Stomach (tissue), 4 donors: ENCODE data around the gene PTPRG.

Experiments
- CTCF ChIP-seq, 7 experiments: fragments of 450-650 bp in 4 of 7; fragments of 200-600 bp in 3 of 7; sonication (generic) in 3 of 7; IDR thresholded peaks; one replicate each; pipeline ENCODE4 v1.5.1; 2016 to 2019; ENCODE audit warnings: antibody characterized with exemption in 7 of 7, control low read depth in 2 of 7, mild to moderate bottlenecking in 1 of 7
- POLR2A ChIP-seq, 4 donors: fragments of 450-650 bp; IDR thresholded peaks; one replicate each; pipeline ENCODE4 v1.6.1; 2016; ENCODE audit warnings: antibody characterized with exemption in 4 of 4, control low read depth in 2 of 4, mild to moderate bottlenecking in 1 of 4, moderate library complexity in 1 of 4
- POLR2AphosphoS5 ChIP-seq, 3 donors: sonication (generic); formaldehyde crosslinking; IDR thresholded peaks; one replicate each; pipeline ENCODE4 v1.6.1; 2016; ENCODE audit warnings: antibody characterized with exemption in 3 of 3

DNA sequence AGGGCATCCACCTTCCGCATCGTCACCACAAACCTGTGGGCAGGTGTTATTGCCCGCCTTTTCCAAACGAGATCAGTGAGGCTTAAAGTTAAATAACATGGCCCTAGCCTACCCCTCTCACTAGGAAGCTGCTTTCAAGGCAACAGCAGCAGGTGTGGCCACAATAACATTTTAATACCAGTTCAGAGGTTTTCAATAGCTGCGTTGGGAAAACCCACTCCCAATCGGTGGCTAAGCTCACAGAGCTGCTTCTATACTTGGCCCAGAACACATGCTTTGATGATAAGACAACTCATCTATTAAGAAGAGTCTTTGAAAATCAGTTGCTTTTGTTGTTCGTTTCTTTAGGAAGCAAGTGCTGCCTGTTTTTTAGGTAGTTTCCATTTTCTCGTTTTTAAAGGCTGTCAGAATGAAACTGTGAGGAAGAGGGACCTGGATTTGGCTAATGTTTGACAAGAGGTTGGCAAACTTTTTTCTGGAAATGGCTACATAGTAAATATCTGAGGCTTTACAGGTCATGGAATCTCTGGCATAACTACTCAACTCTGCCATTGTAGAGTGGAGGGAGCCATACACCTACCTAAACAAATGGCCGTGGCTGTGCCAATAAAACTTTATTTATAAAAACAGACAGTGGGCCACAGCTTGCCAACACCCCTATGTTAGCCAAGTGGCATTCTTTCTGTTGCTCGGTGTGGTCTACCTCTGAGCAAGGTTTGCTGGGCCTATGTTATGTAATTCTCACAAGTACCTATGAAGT lies 632.4 kb downstream of the PTPRG start:
- no peak for TF ChIP-seq CTCF (IDR thresholded peaks at IDR 0.05)
- no peak for TF ChIP-seq POLR2AphosphoS5 (IDR thresholded peaks at IDR 0.05)
- TF ChIP-seq POLR2A (IDR thresholded peaks at IDR 0.05), result no peak
